GM12873 (cell line): ENCODE measurements around the gene MAP1S.

Experiments used
- TF ChIP-seq, protein P1 (sequence below): IDR thresholded peaks from 2 replicates; pipeline ENCODE4 v1.5.1; 2012; ENCODE audit warnings: low read depth, mild to moderate bottlenecking, moderate library complexity, low read length, control low read depth; ENCODE audit not compliant: insufficient read depth; ENCODE audit errors: missing control alignments

The MAP1S gene

DNA sequence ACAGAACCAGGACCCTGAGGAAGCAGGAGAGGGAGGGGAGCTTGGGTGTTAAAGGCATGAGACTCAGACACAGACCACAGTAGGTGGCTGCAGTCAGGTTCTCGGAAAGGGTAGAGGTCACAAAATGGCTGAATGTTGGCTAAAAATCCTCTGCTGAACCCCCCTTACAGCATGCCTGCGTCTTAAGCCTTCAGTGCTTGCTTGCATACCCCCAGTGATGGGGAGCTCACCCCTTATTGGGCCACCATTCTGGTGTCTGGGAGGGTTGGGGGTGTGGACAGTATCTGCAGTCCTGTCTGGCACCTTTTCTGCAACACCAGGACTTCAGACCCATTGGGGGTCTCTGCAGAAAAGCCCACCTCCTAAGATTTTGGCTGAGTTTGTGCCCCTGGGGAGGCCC is 61.5 kb downstream of the MAP1S start:
- TF ChIP-seq, protein P1, sequence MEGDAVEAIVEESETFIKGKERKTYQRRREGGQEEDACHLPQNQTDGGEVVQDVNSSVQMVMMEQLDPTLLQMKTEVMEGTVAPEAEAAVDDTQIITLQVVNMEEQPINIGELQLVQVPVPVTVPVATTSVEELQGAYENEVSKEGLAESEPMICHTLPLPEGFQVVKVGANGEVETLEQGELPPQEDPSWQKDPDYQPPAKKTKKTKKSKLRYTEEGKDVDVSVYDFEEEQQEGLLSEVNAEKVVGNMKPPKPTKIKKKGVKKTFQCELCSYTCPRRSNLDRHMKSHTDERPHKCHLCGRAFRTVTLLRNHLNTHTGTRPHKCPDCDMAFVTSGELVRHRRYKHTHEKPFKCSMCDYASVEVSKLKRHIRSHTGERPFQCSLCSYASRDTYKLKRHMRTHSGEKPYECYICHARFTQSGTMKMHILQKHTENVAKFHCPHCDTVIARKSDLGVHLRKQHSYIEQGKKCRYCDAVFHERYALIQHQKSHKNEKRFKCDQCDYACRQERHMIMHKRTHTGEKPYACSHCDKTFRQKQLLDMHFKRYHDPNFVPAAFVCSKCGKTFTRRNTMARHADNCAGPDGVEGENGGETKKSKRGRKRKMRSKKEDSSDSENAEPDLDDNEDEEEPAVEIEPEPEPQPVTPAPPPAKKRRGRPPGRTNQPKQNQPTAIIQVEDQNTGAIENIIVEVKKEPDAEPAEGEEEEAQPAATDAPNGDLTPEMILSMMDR = no peak
